Brain microvascular endothelial cell (primary cell): Measurements from ENCODE around the gene OAS3.

Experiments used
- DNase-seq: peaks from one replicate; pipeline ENCODE4 v3.0.0-alpha.2; 2020
- H3K27ac ChIP-seq: fragments of 250-450 bp; sonication (Bioruptor Pico); 2 replicates; pipeline ENCODE4 v1.5.1; 2020; ENCODE audit warnings: mild to moderate bottlenecking, moderate library complexity
- H3K27me3 ChIP-seq: fragments of 250-450 bp; sonication (Bioruptor Pico); replicated peaks from 2 replicates; pipeline ENCODE4 v1.5.1; 2020; ENCODE audit warnings: mild to moderate bottlenecking
- H3K36me3 ChIP-seq: fragments of 250-450 bp; sonication (Bioruptor Pico); replicated peaks from 2 replicates; pipeline ENCODE4 v1.5.1; 2020; ENCODE audit warnings: mild to moderate bottlenecking
- H3K4me3 ChIP-seq: 2 replicates; pipeline ENCODE4 v1.5.1; 2011; ENCODE audit warnings: low read depth, mild to moderate bottlenecking, control low read depth, low read length, moderate library complexity
- CTCF ChIP-seq: IDR thresholded peaks from 2 replicates; pipeline ENCODE4 v1.5.1; 2011; ENCODE audit warnings: low read depth, mild to moderate bottlenecking, moderate library complexity, low read length, control low read depth, inconsistent platforms; ENCODE audit errors: missing control alignments
- in situ Hi-C: cut with HindIII; loops from 2 replicates; pipeline ENCODE4 v1.10.0; 2017; ENCODE audit warnings: low sequenced_read_pairs, low pct_ligation_motif_present

Gene OAS3

DNA sequence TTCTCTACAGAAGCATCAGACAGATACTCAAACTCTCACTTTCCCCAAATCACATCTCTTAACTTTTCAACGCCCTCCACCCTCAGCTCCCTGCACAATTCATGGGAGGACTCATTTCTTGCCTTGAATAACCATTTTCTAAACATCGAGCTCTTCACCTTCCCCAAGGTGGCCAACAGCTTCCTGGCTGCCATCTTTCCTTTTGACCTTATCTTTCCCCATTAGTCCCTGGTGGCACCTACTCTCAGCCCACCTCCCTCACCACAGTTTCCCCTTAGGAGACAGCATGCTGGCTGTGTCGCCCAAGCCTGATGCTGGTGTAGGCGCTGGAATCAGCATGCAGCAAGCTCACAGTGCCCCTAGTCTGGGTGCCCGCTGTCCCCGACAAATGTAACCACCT is 39.9 kb upstream of the OAS3 start:
- Histone ChIP-seq H3K27ac (no peak overlapping the region), H3K27me3 (peaks cover 2% of the 10 kb centered on the region), H3K4me3 (no peak overlapping the region), H3K36me3 (no peaks in the 10 kb centered on the region)
- no peak for DNase-seq
- in situ Hi-C loops: no loop called here
- no peak for TF ChIP-seq CTCF

DNA sequence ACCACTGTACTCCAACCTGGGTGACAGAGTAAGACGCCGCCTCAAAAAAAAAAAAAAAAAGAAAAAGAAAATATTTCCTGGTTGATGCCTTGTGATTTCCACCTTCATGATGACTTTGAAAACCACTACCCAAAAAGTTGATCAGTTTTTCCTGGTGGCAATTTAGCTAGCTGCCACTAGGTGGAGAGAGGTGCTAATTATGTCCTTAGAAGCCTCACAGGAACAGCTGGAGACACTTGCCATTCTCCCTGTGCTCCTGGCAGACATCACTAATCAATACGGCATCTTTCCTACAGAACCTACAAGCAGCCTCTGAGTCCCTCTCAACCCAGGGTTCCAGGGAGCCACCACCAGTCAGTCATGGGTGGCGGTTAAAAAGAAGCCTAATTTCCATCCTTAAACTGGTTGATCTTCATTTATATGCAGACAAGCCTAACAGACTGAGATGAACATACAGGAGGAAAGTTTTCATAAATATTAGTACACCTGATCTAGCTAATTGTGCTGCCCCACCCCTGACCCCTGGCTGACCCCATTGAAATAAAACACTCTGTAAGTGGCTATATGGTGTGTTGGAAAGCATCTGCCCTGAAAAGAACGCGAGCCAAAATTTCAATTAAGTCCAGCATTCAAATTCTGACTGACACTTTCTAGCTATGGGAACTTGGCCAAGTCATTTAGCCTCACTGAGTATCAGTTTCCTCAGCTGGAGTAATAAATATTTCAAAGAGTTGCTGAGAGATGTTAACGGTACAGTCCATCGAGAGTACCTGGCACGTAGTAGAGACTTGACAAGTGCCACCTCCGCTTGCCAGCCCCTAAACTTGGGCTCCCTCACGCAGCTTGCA is 37.8 kb upstream of the OAS3 start:
- Histone ChIP-seq H3K4me3 (no peak overlapping the region), H3K36me3 (no peaks in the 10 kb centered on the region), H3K27ac (no peak overlapping the region), H3K27me3 (peaks cover 2% of the 10 kb centered on the region)
- DNase-seq: peak; percentile 49
- in situ Hi-C loops: no loop called here
- peak; percentile 80 for TF ChIP-seq CTCF

- no peak for TF ChIP-seq CTCF
- in situ Hi-C loops: no loop called here
- Histone ChIP-seq H3K27me3 (peaks cover 2% of the 10 kb centered on the region), H3K4me3 (no peak overlapping the region), H3K36me3 (no peaks in the 10 kb centered on the region), H3K27ac (no peak overlapping the region)
- DNase-seq: no peak
These were observed 37.0 kb upstream of the OAS3 start for GRCh38 chr12:112901271-112901670.

GRCh38 chr12:112904571-112904970 is 33.7 kb upstream of the OAS3 start:
- TF ChIP-seq CTCF: no peak
- no peak overlapping the region for H3K27ac ChIP-seq

GRCh38 chr12:112905451-112906089 is 32.7 kb upstream of the OAS3 start:
- in situ Hi-C loops: no loop called here
- H3K4me3 ChIP-seq: no peak overlapping the region
- no peaks in the 10 kb centered on the region for H3K36me3 ChIP-seq
- no peak for TF ChIP-seq CTCF
- DNase-seq: no peak
- H3K27ac ChIP-seq: no peak overlapping the region
- H3K27me3 ChIP-seq: no peaks in the 10 kb centered on the region

More at GRCh38 chr12:112904571-112904970, 33.7 kb upstream of the OAS3 start:
- DNase-seq: peak; percentile 16
- Histone ChIP-seq H3K36me3 (no peaks in the 10 kb centered on the region), H3K4me3 (no peak overlapping the region), H3K27me3 (no peaks in the 10 kb centered on the region)
- in situ Hi-C loops: no loop called here
